B cell (primary cell): ENCODE results near the gene OTOL1. TPM values are rescaled to one million over a fixed set of nuclear protein-coding genes. Genes with fewer than 3 reads are reported as not detected.
"Not testable (repeated sequence)": the region's sequence is repeated elsewhere in the genome, so short reads cannot be mapped to it uniquely, and the experiment has no call there.

Source experiments
- ATAC-seq: fragments of 200-7000 bp; cut with Tn5 transposase; one replicate; pipeline ENCODE4 v1.10.0; 2021; ENCODE audit warnings: low read depth, mild to moderate bottlenecking, moderate number of reproducible peaks, moderate library complexity
- CTCF ChIA-PET: fragments of 350-600 bp; sonication (Branson Sonifier 250); formaldehyde crosslinking; loops from one replicate; lab custom pipeline; 2021; ENCODE audit warnings: antibody characterized with exemption, inconsistent platforms; lab: Charles Lee
- POLR2A ChIA-PET: fragments of 350-600 bp; sonication (Branson Sonifier 250); formaldehyde crosslinking; loops from one replicate; lab custom pipeline; 2021; ENCODE audit warnings: antibody characterized with exemption; lab: Charles Lee
- DNase-seq: peaks from one replicate; pipeline ENCODE4 v3.0.0; 2013
- H2AFZ ChIP-seq: 2 replicates; pipeline ENCODE4 v1.6.1; 2012; ENCODE audit warnings: mild to moderate bottlenecking, low read depth, low read length; ENCODE audit not compliant: insufficient read depth, poor library complexity, severe bottlenecking
- H3K27ac ChIP-seq, 2 donors: 1 replicate in 1 of 2; 2 replicates in 1 of 2; pipeline ENCODE4 v1.5.1; 2012 to 2013; ENCODE audit warnings: low read length in 2 of 2, mild to moderate bottlenecking in 2 of 2, moderate library complexity in 1 of 2
- H3K27me3 ChIP-seq, 4 experiments: fragments of 200-600 bp in 1 of 4; sonication (generic) in 1 of 4; replicated peaks in 1 of 4; 1 replicate in 2 of 4; 2 replicates in 2 of 4; pipeline versions ENCODE4 v1.6.1 to v1.7.0; 2013 to 2016; ENCODE audit warnings: low read length in 3 of 4, mild to moderate bottlenecking in 2 of 4, mixed read lengths in 1 of 4, moderate library complexity in 1 of 4; ENCODE audit not compliant: insufficient read depth in 4 of 4, control insufficient read depth in 3 of 4; ENCODE audit errors: control extremely low read depth in 1 of 4
- H3K36me3 ChIP-seq, 2 experiments: replicated peaks in 1 of 2; 1 replicate in 1 of 2; 2 replicates in 1 of 2; pipeline versions ENCODE4 v1.6.1 to v1.7.1; 2013; ENCODE audit warnings: low read length in 1 of 2; ENCODE audit not compliant: insufficient read depth in 2 of 2, control insufficient read depth in 1 of 2; ENCODE audit errors: control extremely low read depth in 1 of 2, extremely low read depth in 1 of 2
- H3K4me1 ChIP-seq, 2 donors: fragments of 200-600 bp in 1 of 2; sonication (generic) in 1 of 2; 1 replicate in 1 of 2; 2 replicates in 1 of 2; pipeline versions ENCODE4 v1.5.1 to v1.6.1; 2013 to 2017; ENCODE audit warnings: low read length in 2 of 2; ENCODE audit not compliant: control insufficient read depth in 2 of 2, insufficient read depth in 2 of 2
- H3K4me2 ChIP-seq: replicated peaks from 2 replicates; pipeline ENCODE3; 2012; ENCODE audit warnings: mild to moderate bottlenecking, low read depth, low read length; ENCODE audit not compliant: poor library complexity, severe bottlenecking
- H3K4me3 ChIP-seq, 5 experiments: fragments of 200-600 bp in 1 of 5; sonication (generic) in 1 of 5; 1 replicate in 3 of 5; 2 replicates in 2 of 5; pipeline versions ENCODE4 v1.5.1 to v1.7.0; 2011 to 2016; ENCODE audit warnings: low read length in 4 of 5, mild to moderate bottlenecking in 4 of 5, low read depth in 2 of 5, control low read depth in 1 of 5, moderate library complexity in 1 of 5; ENCODE audit not compliant: insufficient read depth in 1 of 5; ENCODE audit errors: control extremely low read depth in 1 of 5, extremely low read depth in 1 of 5
- H3K79me2 ChIP-seq: fragments of 200-600 bp; sonication (generic); one replicate; pipeline ENCODE4 v1.6.0; 2016; ENCODE audit warnings: low read length; ENCODE audit not compliant: control insufficient read depth, insufficient read depth
- H3K9ac ChIP-seq: fragments of 200-600 bp; sonication (generic); 2 replicates; pipeline ENCODE4 v1.6.1; 2017; ENCODE audit warnings: mild to moderate bottlenecking, low read length, moderate library complexity
- H3K9me3 ChIP-seq, 3 donors: one replicate each; pipeline versions ENCODE4 v1.6.1 to v1.7.1; 2013; ENCODE audit warnings: low read length in 2 of 3; ENCODE audit not compliant: control insufficient read depth in 2 of 3, insufficient read depth in 1 of 3; ENCODE audit errors: control extremely low read depth in 1 of 3
- H4K20me1 ChIP-seq: 2 replicates; pipeline ENCODE4 v1.6.0; 2012; ENCODE audit warnings: mild to moderate bottlenecking, low read length; ENCODE audit not compliant: insufficient read depth, control insufficient read depth, poor library complexity, severe bottlenecking
- H3K27ac Mint-ChIP-seq: one replicate; pipeline ENCODE4 v1.8.0; 2021; ENCODE audit warnings: mixed read lengths
- H3K27me3 Mint-ChIP-seq: one replicate; pipeline ENCODE4 v1.8.0; 2021; ENCODE audit warnings: mixed read lengths
- H3K4me1 Mint-ChIP-seq: one replicate; pipeline ENCODE4 v1.8.0; 2021; ENCODE audit warnings: mixed read lengths
- H3K4me3 Mint-ChIP-seq: one replicate; pipeline ENCODE4 v1.8.0; 2021; ENCODE audit warnings: mixed read lengths
- H3K9me3 Mint-ChIP-seq: one replicate; pipeline ENCODE4 v1.8.0; 2022; ENCODE audit warnings: mixed read lengths; ENCODE audit not compliant: insufficient read depth
- CTCF ChIP-seq: fragments of 200-600 bp; IDR thresholded peaks from one replicate; pipeline ENCODE4 v1.8.0; 2022; ENCODE audit warnings: antibody characterized with exemption, mild to moderate bottlenecking
- EZH2 ChIP-seq: IDR thresholded peaks from 2 replicates; pipeline ENCODE4 v1.6.1; 2012; ENCODE audit warnings: borderline replicate concordance, low read depth, mild to moderate bottlenecking, moderate library complexity, low read length; ENCODE audit not compliant: insufficient read depth, poor library complexity, severe bottlenecking
- WGBS: methylation state at CpG from one replicate; pipeline ENCODE4 v1.1.5; 2013; ENCODE audit warnings: missing lambda C conversion rate; ENCODE audit not compliant: insufficient coverage; 5-methylcytosine and 5-hydroxymethylcytosine counted together
- intact Hi-C: fragments of 100-400 bp; cut with micrococcal nuclease; formaldehyde crosslinking; loops from one replicate; pipeline ENCODE4 v1.10.0; 2022
- polyA plus RNA-seq: library from polyadenylated mRNA; depleted of rRNA; stranded (reverse); fragments of >200 nt; gene quantifications from 2 replicates; pipeline ENCODE4 v1.2.3, GENCODE V29; 2012
- total RNA-seq, 2 donors: library from RNA; stranded (reverse); fragments of 120-200 nt in 1 of 2; gene quantifications; 1 replicate in 1 of 2; 2 replicates in 1 of 2; pipeline versions ENCODE4 v1.2.3 to v1.2.4, GENCODE V29; 2013 to 2022

The OTOL1 gene
- total and polyA plus RNA-seq, 2 donors (not counting 1 experiment from before 2014, with no cell fraction given) = not detected

GRCh38 chr3:161475905-161476304, 20.7 kb upstream of the OTOL1 start:
- ChIA-PET POLR2A (no interaction called here), CTCF (no interaction called here)
- Histone ChIP-seq H3K4me2 (no peak overlapping the region), H3K9me3 (no peaks in the 10 kb centered on the region), H3K4me3 (no peak overlapping the region), H4K20me1 (no peaks in the 10 kb centered on the region), H3K36me3 (no peaks in the 10 kb centered on the region), H3K4me1 (no peaks in the 10 kb centered on the region), H2AFZ (no peak overlapping the region), H3K27ac (no peak overlapping the region), H3K79me2 (no peaks in the 10 kb centered on the region), H3K27me3 (no peaks in the 10 kb centered on the region), H3K9ac (no peak overlapping the region)
- Mint-ChIP-seq H3K4me3 (no peak overlapping the region), H3K4me1 (no peaks in the 10 kb centered on the region), H3K27ac (no peak overlapping the region), H3K27me3 (peaks cover under 1% of the 10 kb centered on the region), H3K9me3 (no peaks in the 10 kb centered on the region)
- intact Hi-C loops = no loop called here
- DNase-seq (no peak), ATAC-seq (no peak)
- TF ChIP-seq CTCF (no peak), EZH2 (no peak)

- intact Hi-C loops = no loop called here
- no peaks in the 10 kb centered on the region for H3K9me3 ChIP-seq
- H3K27ac ChIP-seq = no peak overlapping the region
- H3K36me3 ChIP-seq = no peaks in the 10 kb centered on the region
- no peaks in the 10 kb centered on the region for H3K79me2 ChIP-seq
- H3K9ac ChIP-seq = no peak overlapping the region
- H3K27me3 ChIP-seq = no peaks in the 10 kb centered on the region
- POLR2A ChIA-PET = no interaction called here
- Mint-ChIP-seq H3K9me3 (no peaks in the 10 kb centered on the region), H3K27me3 (peaks cover 11% of the 10 kb centered on the region), H3K27ac (no peak overlapping the region), H3K4me1 (no peaks in the 10 kb centered on the region), H3K4me3 (no peak overlapping the region)
- no peaks in the 10 kb centered on the region for H4K20me1 ChIP-seq
- TF ChIP-seq CTCF = no peak
- TF ChIP-seq EZH2 = no peak
- no peak overlapping the region for H3K4me2 ChIP-seq
- H2AFZ ChIP-seq = no peak overlapping the region
- DNase-seq = no peak
- H3K4me1 ChIP-seq = no peaks in the 10 kb centered on the region
- no CpG with 5 or more reads among the region's 1 CpG for WGBS
- no peak for ATAC-seq
- CTCF ChIA-PET = no interaction called here
- no peak overlapping the region for H3K4me3 ChIP-seq
These were observed 12.4 kb upstream of the OTOL1 start for GRCh38 chr3:161484226-161484625.

GRCh38 chr3:161488284-161488683, 8.3 kb upstream of the OTOL1 start:
- H3K4me1 Mint-ChIP-seq, H3K4me3 ChIP-seq, H2AFZ ChIP-seq, H3K79me2 ChIP-seq, DNase-seq, H4K20me1 ChIP-seq, POLR2A ChIA-PET, H3K27me3 Mint-ChIP-seq, H3K4me1 ChIP-seq, H3K4me2 ChIP-seq, H3K9ac ChIP-seq, H3K9me3 ChIP-seq, H3K27me3 ChIP-seq, H3K27ac ChIP-seq, H3K27ac Mint-ChIP-seq, H3K9me3 Mint-ChIP-seq, H3K4me3 Mint-ChIP-seq, ATAC-seq, intact Hi-C loops, H3K36me3 ChIP-seq, CTCF ChIA-PET: not testable (repeated sequence)
- no CpG with 5 or more reads among the region's 1 CpG for WGBS
